WTC11 (cell line): ENCODE results near the gene TKT. TPM values are rescaled to one million over a fixed set of nuclear protein-coding genes. Genes with fewer than 3 reads are reported as not detected.

Experiments
- ATAC-seq: fragments of 200-7000 bp; cut with Tn5 transposase; 2 replicates; pipeline ENCODE4 v1.10.0; 2021; ENCODE audit warnings: mild to moderate bottlenecking, moderate library complexity
- CTCF ChIA-PET: fragments of 300-600 bp; sonication (Branson Sonifier 250); formaldehyde crosslinking; loops from one replicate; lab custom pipeline; 2021; ENCODE audit warnings: antibody characterized with exemption; lab: Charles Lee
- POLR2A ChIA-PET: fragments of 350-600 bp; sonication (Branson Sonifier 250); formaldehyde crosslinking; loops from one replicate; lab custom pipeline; 2021; ENCODE audit warnings: antibody characterized with exemption; lab: Charles Lee
- DNase-seq: peaks from one replicate; pipeline ENCODE4 v3.0.0; 2021; ENCODE audit warnings: low spot score
- H3K27ac Mint-ChIP-seq: 2 replicates; pipeline ENCODE4 v1.8.0; 2021; ENCODE audit warnings: mixed read lengths
- H3K27me3 Mint-ChIP-seq: 2 replicates; pipeline ENCODE4 v1.8.0; 2021; ENCODE audit warnings: low read depth, mild to moderate bottlenecking, moderate library complexity, mixed read lengths
- H3K36me3 Mint-ChIP-seq: 2 replicates; pipeline ENCODE4 v1.8.0; 2021; ENCODE audit warnings: mixed read lengths
- H3K4me1 Mint-ChIP-seq: 2 replicates; pipeline ENCODE4 v1.8.0; 2022; ENCODE audit warnings: mixed read lengths
- H3K4me3 Mint-ChIP-seq: 2 replicates; pipeline ENCODE4 v1.8.0; 2021; ENCODE audit warnings: mild to moderate bottlenecking, moderate library complexity, mixed read lengths
- H3K9me3 Mint-ChIP-seq: 2 replicates; pipeline ENCODE4 v1.8.0; 2021; ENCODE audit warnings: mixed read lengths
- E2F4 ChIP-seq: sonication (generic); formaldehyde crosslinking; IDR thresholded peaks from 2 replicates; pipeline ENCODE4 v1.8.1; 2022; ENCODE audit warnings: low read depth, mild to moderate bottlenecking, moderate library complexity, missing genetic modification reagents, borderline replicate concordance
- EMX1 ChIP-seq: fragments of 250-450 bp; sonication (Bioruptor Pico); IDR thresholded peaks from 2 replicates; pipeline ENCODE4 v1.8.0; 2021; ENCODE audit warnings: mild to moderate bottlenecking
- IRF2 ChIP-seq: sonication (generic); formaldehyde crosslinking; IDR thresholded peaks from 2 replicates; pipeline ENCODE4 v1.8.0; 2022; ENCODE audit warnings: low read depth, missing genetic modification reagents, borderline replicate concordance
- JAZF1 ChIP-seq: fragments of 250-450 bp; sonication (Bioruptor Pico); IDR thresholded peaks from 2 replicates; pipeline ENCODE4 v1.9.0; 2021; ENCODE audit warnings: moderate library complexity, mild to moderate bottlenecking, inconsistent platforms
- NFE2L1 ChIP-seq: sonication (generic); formaldehyde crosslinking; IDR thresholded peaks from 2 replicates; pipeline ENCODE4 v1.8.1; 2023; ENCODE audit warnings: missing genetic modification reagents
- NFYB ChIP-seq: sonication (generic); formaldehyde crosslinking; conservative IDR thresholded peaks from 2 replicates; pipeline ENCODE4 v1.8.0; 2022; ENCODE audit warnings: low read depth, missing genetic modification reagents
- NR1H2 ChIP-seq: sonication (generic); formaldehyde crosslinking; IDR thresholded peaks from 2 replicates; pipeline ENCODE4 v1.9.0; 2021; ENCODE audit warnings: mild to moderate bottlenecking, moderate library complexity, missing genetic modification reagents
- NR3C1 ChIP-seq: sonication (generic); formaldehyde crosslinking; conservative IDR thresholded peaks from 2 replicates; pipeline ENCODE4 v1.8.1; 2023; ENCODE audit warnings: low read depth, mild to moderate bottlenecking, missing genetic modification reagents
- PREB ChIP-seq: sonication (generic); formaldehyde crosslinking; IDR thresholded peaks from 2 replicates; pipeline ENCODE4 v1.8.1; 2022; ENCODE audit warnings: mild to moderate bottlenecking, missing genetic modification reagents, moderate library complexity, borderline replicate concordance
- TCF7 ChIP-seq: sonication (generic); formaldehyde crosslinking; IDR thresholded peaks from 2 replicates; pipeline ENCODE4 v1.8.0; 2022; ENCODE audit warnings: mild to moderate bottlenecking, low read depth, missing genetic modification reagents, moderate library complexity
- TEAD1 ChIP-seq: sonication (generic); formaldehyde crosslinking; IDR thresholded peaks from 2 replicates; pipeline ENCODE4 v1.8.0; 2022; ENCODE audit warnings: mild to moderate bottlenecking, missing genetic modification reagents
- ZNF416 ChIP-seq: fragments of 250-450 bp; sonication (Bioruptor Pico); IDR thresholded peaks from 2 replicates; pipeline ENCODE4 v1.9.0; 2021; ENCODE audit warnings: mild to moderate bottlenecking, inconsistent platforms
- ZNF425 ChIP-seq: fragments of 250-450 bp; sonication (Bioruptor Pico); conservative IDR thresholded peaks from 2 replicates; pipeline ENCODE4 v1.9.0; 2021; ENCODE audit warnings: mild to moderate bottlenecking
- ZNF512 ChIP-seq: sonication (generic); formaldehyde crosslinking; IDR thresholded peaks from 2 replicates; pipeline ENCODE4 v1.8.1; 2022; ENCODE audit warnings: missing genetic modification reagents, borderline replicate concordance
- total RNA-seq: library from RNA; stranded (reverse); gene quantifications from 3 replicates; pipeline ENCODE4 v1.2.3, GENCODE V29; 2021
- TF ChIP-seq, protein P1 (sequence below): sonication (generic); formaldehyde crosslinking; IDR thresholded peaks from 2 replicates; pipeline ENCODE4 v1.8.0; 2023; ENCODE audit warnings: missing genetic modification reagents
- TF ChIP-seq, protein P2 (sequence below): fragments of 250-450 bp; sonication (Bioruptor Pico); IDR thresholded peaks from 2 replicates; pipeline ENCODE4 v2.1.2; 2022; ENCODE audit warnings: mild to moderate bottlenecking, moderate library complexity
- TF ChIP-seq, protein P3 (sequence below): sonication (generic); formaldehyde crosslinking; conservative IDR thresholded peaks from 2 replicates; pipeline ENCODE4 v1.8.1; 2023; ENCODE audit warnings: mild to moderate bottlenecking, low read depth, missing genetic modification reagents, moderate library complexity
- TF ChIP-seq, protein P4 (sequence below): sonication (generic); formaldehyde crosslinking; IDR thresholded peaks from 2 replicates; pipeline ENCODE4 v1.8.0; 2022; ENCODE audit warnings: mild to moderate bottlenecking, missing genetic modification reagents

TKT gene
- total RNA-seq, 1 experiment from 2014 or later: 1,040 TPM

DNA sequence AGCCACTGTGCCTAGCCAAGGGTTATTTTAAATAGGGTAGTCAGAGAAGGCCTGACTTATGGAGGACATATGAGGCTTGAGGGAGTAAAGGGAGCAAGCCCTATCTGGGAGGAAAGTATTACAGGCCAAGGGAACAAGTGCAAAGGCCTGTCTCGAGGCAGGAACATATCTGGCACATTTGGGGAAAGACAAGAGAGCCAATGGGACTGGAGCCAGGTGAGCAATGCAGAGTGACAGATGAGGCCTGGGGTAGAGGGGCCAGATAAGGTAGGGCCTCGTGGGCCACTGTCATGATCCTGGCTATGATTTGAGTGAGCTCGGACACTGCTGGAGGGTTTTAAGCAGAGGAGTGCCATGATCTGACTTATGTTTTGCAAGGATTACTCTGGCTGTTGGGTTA is 47.7 kb upstream of the TKT start:
- DNase-seq: no peak
- CTCF ChIA-PET: interaction anchor here (1.0 kb wide), 1 partner anchor 483 kb away, joined by 3 read pairs; no protein-coding TSS in a partner anchor
- POLR2A ChIA-PET: no interaction called here
- Mint-ChIP-seq H3K9me3 (no peaks in the 10 kb centered on the region), H3K4me1 (no peaks in the 10 kb centered on the region), H3K27me3 (no peaks in the 10 kb centered on the region), H3K4me3 (no peak overlapping the region), H3K36me3 (peaks cover 32% of the 10 kb centered on the region), H3K27ac (no peak overlapping the region; the same call in 1 of the 2 replicates)
- no peak for ATAC-seq
- TF ChIP-seq, protein P1, sequence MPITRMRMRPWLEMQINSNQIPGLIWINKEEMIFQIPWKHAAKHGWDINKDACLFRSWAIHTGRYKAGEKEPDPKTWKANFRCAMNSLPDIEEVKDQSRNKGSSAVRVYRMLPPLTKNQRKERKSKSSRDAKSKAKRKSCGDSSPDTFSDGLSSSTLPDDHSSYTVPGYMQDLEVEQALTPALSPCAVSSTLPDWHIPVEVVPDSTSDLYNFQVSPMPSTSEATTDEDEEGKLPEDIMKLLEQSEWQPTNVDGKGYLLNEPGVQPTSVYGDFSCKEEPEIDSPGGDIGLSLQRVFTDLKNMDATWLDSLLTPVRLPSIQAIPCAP (CRISPR knock-in tag): no peak
- no peak for TF ChIP-seq ZNF416 (CRISPR knock-in tag)
- TF ChIP-seq E2F4 (CRISPR knock-in tag): no peak
- no peak for TF ChIP-seq ZNF425
- TF ChIP-seq, protein P2, sequence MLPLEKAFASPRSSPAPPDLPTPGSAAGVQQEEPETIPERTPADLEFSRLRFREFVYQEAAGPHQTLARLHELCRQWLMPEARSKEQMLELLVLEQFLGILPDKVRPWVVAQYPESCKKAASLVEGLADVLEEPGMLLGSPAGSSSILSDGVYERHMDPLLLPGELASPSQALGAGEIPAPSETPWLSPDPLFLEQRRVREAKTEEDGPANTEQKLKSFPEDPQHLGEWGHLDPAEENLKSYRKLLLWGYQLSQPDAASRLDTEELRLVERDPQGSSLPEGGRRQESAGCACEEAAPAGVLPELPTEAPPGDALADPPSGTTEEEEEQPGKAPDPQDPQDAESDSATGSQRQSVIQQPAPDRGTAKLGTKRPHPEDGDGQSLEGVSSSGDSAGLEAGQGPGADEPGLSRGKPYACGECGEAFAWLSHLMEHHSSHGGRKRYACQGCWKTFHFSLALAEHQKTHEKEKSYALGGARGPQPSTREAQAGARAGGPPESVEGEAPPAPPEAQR: no peak
- no peak for TF ChIP-seq TCF7 (CRISPR knock-in tag)

DNA sequence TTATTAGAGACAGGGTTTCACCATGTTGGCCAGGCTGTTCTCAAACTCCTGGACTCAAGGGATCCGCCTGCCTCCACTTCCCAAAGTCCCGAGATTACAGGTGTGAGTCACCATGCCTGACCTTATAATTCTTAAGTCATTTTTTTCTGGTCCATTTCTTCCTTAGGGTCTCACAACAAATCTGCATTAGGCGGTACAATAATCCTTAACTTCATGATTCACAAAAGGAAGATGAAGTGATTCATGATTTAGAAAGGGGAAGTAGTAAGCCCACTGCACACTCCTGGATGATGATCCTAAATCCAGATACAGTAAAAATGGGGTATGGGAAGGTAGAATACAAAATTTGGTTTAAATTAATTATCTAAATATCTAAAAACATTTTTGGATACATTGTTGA is 45.0 kb upstream of the TKT start:
- DNase-seq: no peak
- Mint-ChIP-seq H3K27me3 (no peaks in the 10 kb centered on the region), H3K9me3 (no peaks in the 10 kb centered on the region), H3K36me3 (peaks cover 25% of the 10 kb centered on the region), H3K27ac (no peak overlapping the region), H3K4me1 (no peaks in the 10 kb centered on the region), H3K4me3 (no peak overlapping the region)
- no peak for ATAC-seq
- POLR2A ChIA-PET: interaction anchor here (0.6 to 0.7 kb wide), 2 partner anchors 10 to 52 kb away, joined by 3 to 5 read pairs; no protein-coding TSS in a partner anchor
- CTCF ChIA-PET: interaction anchor here (0.6 to 1.3 kb wide), 5 partner anchors 13 to 261 kb away, joined by 3 to 8 read pairs (median 4); no protein-coding TSS in a partner anchor
- no peak for TF ChIP-seq TEAD1
- no peak for TF ChIP-seq ZNF512 (CRISPR knock-in tag)
- no peak for TF ChIP-seq ZNF425
- no peak for TF ChIP-seq EMX1 (CRISPR knock-in tag)
- TF ChIP-seq, protein P1 (CRISPR knock-in tag): no peak
- TF ChIP-seq NR3C1 (CRISPR knock-in tag): no peak
- TF ChIP-seq NR1H2: no peak
- TF ChIP-seq, protein P3, sequence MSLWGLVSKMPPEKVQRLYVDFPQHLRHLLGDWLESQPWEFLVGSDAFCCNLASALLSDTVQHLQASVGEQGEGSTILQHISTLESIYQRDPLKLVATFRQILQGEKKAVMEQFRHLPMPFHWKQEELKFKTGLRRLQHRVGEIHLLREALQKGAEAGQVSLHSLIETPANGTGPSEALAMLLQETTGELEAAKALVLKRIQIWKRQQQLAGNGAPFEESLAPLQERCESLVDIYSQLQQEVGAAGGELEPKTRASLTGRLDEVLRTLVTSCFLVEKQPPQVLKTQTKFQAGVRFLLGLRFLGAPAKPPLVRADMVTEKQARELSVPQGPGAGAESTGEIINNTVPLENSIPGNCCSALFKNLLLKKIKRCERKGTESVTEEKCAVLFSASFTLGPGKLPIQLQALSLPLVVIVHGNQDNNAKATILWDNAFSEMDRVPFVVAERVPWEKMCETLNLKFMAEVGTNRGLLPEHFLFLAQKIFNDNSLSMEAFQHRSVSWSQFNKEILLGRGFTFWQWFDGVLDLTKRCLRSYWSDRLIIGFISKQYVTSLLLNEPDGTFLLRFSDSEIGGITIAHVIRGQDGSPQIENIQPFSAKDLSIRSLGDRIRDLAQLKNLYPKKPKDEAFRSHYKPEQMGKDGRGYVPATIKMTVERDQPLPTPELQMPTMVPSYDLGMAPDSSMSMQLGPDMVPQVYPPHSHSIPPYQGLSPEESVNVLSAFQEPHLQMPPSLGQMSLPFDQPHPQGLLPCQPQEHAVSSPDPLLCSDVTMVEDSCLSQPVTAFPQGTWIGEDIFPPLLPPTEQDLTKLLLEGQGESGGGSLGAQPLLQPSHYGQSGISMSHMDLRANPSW (CRISPR knock-in tag): no peak
- TF ChIP-seq PREB (CRISPR knock-in tag): no peak
- TF ChIP-seq NFYB (CRISPR knock-in tag): no peak
- no peak for TF ChIP-seq JAZF1 (CRISPR knock-in tag)
- TF ChIP-seq IRF2 (CRISPR knock-in tag): no peak
- no peak for TF ChIP-seq NFE2L1 (CRISPR knock-in tag)
- TF ChIP-seq, protein P4, sequence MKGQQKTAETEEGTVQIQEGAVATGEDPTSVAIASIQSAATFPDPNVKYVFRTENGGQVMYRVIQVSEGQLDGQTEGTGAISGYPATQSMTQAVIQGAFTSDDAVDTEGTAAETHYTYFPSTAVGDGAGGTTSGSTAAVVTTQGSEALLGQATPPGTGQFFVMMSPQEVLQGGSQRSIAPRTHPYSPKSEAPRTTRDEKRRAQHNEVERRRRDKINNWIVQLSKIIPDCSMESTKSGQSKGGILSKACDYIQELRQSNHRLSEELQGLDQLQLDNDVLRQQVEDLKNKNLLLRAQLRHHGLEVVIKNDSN: no peak
